ENCODE data around the gene GABRB3.

DNA sequence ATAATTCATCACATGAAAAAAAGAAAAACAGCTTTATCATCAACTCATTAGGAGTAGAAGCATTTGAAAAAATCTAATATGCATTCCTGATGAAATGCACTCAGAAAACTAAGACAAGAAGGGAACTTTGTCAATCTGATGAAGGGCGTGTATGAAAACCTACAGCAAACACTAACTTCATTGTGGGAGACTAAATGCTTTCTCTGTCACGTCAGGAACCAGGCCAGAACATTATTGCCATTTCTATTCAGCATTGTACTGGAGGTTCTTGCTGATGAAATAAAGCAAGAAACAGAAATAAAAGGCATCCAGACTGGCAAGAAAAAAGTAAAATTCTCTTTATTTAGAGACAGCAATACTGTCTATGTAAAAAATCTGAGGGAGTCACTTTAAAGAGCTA lies 235.2 kb downstream of the GABRB3 start:
- TF ChIP-seq GABPA (IDR thresholded peaks at IDR 0.05 in 1 of 2, conservative IDR thresholded peaks at IDR 0.05 in 1 of 2): no peak
- TF ChIP-seq, protein P1, sequence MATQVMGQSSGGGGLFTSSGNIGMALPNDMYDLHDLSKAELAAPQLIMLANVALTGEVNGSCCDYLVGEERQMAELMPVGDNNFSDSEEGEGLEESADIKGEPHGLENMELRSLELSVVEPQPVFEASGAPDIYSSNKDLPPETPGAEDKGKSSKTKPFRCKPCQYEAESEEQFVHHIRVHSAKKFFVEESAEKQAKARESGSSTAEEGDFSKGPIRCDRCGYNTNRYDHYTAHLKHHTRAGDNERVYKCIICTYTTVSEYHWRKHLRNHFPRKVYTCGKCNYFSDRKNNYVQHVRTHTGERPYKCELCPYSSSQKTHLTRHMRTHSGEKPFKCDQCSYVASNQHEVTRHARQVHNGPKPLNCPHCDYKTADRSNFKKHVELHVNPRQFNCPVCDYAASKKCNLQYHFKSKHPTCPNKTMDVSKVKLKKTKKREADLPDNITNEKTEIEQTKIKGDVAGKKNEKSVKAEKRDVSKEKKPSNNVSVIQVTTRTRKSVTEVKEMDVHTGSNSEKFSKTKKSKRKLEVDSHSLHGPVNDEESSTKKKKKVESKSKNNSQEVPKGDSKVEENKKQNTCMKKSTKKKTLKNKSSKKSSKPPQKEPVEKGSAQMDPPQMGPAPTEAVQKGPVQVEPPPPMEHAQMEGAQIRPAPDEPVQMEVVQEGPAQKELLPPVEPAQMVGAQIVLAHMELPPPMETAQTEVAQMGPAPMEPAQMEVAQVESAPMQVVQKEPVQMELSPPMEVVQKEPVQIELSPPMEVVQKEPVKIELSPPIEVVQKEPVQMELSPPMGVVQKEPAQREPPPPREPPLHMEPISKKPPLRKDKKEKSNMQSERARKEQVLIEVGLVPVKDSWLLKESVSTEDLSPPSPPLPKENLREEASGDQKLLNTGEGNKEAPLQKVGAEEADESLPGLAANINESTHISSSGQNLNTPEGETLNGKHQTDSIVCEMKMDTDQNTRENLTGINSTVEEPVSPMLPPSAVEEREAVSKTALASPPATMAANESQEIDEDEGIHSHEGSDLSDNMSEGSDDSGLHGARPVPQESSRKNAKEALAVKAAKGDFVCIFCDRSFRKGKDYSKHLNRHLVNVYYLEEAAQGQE (IDR thresholded peaks at IDR 0.05): no peak
- TF ChIP-seq, protein P2, sequence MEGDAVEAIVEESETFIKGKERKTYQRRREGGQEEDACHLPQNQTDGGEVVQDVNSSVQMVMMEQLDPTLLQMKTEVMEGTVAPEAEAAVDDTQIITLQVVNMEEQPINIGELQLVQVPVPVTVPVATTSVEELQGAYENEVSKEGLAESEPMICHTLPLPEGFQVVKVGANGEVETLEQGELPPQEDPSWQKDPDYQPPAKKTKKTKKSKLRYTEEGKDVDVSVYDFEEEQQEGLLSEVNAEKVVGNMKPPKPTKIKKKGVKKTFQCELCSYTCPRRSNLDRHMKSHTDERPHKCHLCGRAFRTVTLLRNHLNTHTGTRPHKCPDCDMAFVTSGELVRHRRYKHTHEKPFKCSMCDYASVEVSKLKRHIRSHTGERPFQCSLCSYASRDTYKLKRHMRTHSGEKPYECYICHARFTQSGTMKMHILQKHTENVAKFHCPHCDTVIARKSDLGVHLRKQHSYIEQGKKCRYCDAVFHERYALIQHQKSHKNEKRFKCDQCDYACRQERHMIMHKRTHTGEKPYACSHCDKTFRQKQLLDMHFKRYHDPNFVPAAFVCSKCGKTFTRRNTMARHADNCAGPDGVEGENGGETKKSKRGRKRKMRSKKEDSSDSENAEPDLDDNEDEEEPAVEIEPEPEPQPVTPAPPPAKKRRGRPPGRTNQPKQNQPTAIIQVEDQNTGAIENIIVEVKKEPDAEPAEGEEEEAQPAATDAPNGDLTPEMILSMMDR (IDR thresholded peaks at IDR 0.05; ENCODE audit: low read depth, low read length, missing input control): no peak
- no peak for TF ChIP-seq RAD21 (IDR thresholded peaks at IDR 0.05)
- no peak for TF ChIP-seq SP1 (IDR thresholded peaks at IDR 0.05)
- no peak for TF ChIP-seq TAF1 (conservative IDR thresholded peaks at IDR 0.05)
- TF ChIP-seq, protein P3, sequence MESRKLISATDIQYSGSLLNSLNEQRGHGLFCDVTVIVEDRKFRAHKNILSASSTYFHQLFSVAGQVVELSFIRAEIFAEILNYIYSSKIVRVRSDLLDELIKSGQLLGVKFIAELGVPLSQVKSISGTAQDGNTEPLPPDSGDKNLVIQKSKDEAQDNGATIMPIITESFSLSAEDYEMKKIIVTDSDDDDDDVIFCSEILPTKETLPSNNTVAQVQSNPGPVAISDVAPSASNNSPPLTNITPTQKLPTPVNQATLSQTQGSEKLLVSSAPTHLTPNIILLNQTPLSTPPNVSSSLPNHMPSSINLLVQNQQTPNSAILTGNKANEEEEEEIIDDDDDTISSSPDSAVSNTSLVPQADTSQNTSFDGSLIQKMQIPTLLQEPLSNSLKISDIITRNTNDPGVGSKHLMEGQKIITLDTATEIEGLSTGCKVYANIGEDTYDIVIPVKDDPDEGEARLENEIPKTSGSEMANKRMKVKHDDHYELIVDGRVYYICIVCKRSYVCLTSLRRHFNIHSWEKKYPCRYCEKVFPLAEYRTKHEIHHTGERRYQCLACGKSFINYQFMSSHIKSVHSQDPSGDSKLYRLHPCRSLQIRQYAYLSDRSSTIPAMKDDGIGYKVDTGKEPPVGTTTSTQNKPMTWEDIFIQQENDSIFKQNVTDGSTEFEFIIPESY (IDR thresholded peaks at IDR 0.05): no peak
- no peak for TF ChIP-seq EGR1 (IDR thresholded peaks at IDR 0.05; ENCODE audit: low read depth in 2 of 2)
- no peak for TF ChIP-seq NR2F2 (IDR thresholded peaks at IDR 0.05)
- TF ChIP-seq, protein P4, sequence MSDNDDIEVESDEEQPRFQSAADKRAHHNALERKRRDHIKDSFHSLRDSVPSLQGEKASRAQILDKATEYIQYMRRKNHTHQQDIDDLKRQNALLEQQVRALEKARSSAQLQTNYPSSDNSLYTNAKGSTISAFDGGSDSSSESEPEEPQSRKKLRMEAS (IDR thresholded peaks at IDR 0.05): no peak
